Activated CD4-positive, alpha-beta T cell treated with anti-CD3 and anti-CD28 coated beads, Interleukin-2, amount 50 U/mL, for 4 hours (primary cell): ENCODE measurements around the gene GSG1L.

Source experiments
- DNase-seq, 2 experiments: peaks; one replicate each; pipeline ENCODE4 v3.0.0-alpha.2; 2020

Gene GSG1L

DNA sequence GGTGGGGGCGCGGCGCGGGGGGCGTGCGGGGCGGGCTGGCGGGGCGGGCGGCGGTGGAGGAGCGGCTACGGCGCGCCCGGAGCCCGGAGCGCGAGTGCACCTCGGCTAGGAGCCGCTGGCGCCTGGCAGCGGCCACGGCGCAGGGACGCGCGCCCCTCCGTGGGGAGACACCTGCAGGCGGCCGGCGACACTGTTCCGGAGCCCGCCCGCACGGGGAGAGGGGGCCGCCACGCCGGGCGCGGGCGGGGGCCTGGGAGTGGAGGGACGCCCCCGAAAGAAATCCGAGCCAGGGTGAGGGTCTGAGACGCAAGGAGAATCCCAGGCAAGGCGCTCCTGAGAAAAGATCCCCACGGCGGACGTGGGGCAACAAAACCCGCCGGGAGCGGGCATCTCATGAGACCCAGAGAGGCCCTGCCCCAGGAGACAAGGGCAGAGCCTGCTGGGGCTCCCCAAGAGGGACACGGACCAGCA, at the start of gene GSG1L:
Gene GSG1L (minus strand): TSS at position 124 of the 471 bp plus-strand sequence. CDS start 290 bp downstream, outside the sequence.
- DNase-seq, result no peak

DNA sequence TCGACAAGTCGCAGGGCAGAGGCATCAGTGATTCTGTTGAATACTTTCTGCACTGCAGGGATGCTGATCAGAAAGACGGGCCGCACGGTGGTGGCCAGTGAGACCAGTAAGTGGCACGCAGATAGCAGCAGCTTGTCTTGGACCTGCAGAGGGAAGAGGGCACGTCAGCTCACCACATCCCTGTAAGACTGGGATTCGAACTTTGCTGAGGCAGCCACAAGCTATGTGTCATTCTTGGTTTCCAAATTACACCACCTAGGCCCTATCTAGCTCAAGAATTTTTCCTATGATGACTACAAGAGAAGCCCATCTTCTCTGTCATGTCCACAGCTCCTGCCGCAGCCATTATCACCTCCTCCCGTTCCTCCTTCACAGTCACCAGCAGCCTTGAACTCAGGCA, 49.4 kb upstream of the GSG1L start:
- DNase-seq, result no peak

DNA sequence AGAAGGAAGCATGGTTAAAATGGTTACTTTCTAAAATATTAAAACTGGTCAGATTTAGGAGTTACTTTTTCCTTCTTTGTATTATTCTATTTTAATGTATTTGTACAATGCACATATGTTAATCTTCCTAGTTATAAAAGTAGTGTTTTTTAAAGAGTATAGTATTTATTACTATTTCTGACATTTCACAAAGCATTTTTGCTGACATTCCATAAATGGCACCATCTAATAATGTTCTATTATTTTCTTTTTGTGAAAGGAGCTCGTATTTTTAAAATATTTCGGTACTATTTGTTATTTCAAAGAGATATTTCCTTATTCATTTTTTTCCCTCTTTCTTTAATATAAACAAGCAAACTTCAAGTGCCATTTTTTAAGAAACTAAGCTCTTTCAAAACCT, 47.5 kb upstream of the GSG1L start:
- DNase-seq, result no peak

DNA sequence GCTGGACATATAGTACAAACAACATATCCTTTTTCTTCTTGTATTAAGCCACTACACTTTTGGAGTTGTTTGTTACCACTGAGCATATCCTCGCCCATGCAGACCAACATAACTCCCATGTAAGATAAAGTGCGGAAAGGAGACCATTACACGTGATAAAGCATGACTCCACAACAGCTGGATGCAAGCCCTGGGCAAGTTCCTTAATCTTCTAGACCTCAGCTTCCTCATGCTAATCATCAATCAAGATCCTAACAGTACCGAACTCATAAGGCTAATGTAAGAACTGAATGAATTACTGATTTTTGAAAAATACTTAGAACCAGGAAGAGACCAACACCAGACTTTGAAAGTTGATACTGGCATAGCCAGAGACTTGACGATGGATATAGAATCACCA, 47.0 kb upstream of the GSG1L start:
- no peak for DNase-seq

DNA sequence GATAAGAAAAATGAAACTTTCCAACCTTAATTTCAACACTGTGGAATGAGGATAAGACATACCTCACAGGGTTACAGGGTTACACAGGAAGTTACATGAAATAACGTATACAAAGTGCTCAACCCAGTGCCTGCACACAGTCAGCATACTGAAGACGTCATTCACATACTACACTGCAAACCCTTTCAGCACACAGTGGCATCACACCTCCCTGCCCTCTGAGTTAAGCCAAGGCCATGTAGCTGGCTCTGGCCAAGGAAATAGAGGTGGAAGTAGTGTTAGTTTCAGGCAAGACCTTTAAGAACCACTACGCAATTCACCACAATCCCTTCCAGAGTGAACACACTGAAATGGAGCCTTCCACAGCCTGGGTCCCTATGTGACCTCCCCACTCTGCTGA, 46.6 kb upstream of the GSG1L start:
- DNase-seq, result no peak

DNA sequence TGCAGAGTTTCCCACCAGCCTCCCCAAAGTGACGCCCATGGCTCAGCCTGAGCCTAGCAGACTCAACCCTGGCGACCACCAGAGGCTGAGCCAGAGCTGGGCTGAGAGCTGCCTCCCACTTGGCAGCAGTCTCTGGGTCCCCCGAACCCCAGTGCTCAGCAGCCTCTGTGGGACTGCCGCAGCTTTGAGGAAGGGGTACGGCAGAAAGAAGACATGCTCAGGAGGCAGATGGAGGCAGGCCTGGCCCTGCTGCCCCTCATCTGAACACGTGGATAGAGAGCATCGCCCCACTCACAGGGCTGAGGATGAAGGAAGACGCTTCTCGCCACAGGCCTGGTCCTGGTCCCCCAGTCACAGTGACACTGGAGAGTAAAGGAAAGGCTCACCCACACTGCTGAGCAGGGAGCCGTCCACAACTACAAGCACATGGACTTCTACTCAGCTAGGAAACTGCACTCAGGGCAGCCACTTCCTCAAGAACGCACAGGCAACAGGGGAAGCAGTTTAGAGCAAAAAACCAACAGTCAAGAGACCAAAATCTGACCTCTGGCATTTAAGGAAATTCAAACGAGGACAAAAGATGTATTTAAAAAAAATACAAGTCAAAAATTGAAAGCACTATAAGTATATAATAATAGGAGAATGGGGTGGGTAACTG, 45.2 kb upstream of the GSG1L start:
- DNase-seq, result no peak

DNA sequence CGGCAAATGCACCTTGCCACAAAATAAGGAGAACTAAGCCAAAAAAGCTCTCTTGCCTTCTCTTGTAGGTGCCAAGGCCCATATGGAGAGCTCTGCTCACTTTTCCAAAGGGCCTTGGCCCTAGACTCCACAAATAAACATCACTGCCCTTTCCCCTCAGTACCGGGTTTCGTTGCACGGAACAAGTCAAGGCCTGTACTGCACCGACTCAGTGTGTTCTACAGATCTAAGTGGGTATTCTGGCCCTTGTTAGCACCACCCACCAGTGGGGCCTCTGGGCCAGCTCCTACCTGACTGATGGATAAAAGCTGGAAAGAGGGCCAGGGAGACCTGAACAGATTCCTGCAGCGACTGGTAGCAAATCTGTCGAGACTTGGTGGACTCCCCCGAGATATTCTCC, 43.7 kb upstream of the GSG1L start:
- no peak for DNase-seq

DNA sequence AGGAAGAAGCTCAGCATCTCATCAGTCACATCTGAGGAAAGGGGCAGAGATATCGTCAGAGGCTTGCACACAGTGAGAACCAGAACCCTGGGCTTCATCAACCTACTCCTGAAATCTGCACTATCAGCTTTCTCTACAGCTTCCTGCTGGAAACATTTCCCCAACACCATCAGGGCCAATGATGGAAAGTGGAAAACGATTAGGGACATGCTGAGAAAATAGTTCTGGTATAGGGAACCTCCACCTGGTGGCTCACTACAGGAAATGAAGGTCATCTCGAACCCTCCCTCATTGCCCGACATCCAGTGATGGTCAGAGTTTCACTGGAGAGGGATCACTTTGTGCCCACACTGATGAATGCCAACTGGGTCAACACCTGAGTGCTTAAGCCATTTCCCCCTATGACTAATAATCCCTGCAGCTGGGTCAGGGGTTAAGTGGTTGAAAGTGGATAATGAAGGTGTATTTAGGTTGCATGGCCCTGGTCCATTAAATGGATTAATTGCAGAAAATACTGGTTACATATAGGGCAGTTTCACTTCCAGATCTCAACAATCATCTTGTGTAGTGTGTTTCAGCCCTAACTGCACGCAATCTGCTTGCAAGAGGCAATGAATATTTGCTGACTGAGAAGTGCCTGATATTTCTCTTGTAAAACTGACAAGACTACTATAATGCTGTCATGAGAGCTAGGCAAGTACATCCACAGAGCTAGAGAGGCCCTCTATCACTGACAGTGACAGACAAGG, 43.1 kb upstream of the GSG1L start:
- no peak for DNase-seq

DNA sequence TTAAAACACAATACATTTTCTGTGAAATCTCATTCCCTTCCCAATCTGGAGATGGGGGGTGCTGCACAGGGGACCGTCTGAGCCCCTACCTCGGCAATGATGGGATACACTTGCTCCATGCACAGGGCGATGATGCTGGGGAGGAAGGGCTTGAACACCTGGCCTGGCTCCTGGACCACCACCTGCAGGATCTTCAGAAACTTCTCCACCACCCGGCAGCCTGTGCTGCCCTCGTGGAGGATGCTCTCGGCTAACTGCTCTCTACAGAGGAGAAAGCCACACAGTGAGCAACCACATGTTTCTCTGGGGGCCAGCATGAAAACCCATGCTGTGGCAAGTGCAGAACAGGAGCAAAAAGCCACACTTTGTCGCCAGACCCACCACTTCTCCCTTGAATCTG, 42.4 kb upstream of the GSG1L start:
- no peak for DNase-seq

DNA sequence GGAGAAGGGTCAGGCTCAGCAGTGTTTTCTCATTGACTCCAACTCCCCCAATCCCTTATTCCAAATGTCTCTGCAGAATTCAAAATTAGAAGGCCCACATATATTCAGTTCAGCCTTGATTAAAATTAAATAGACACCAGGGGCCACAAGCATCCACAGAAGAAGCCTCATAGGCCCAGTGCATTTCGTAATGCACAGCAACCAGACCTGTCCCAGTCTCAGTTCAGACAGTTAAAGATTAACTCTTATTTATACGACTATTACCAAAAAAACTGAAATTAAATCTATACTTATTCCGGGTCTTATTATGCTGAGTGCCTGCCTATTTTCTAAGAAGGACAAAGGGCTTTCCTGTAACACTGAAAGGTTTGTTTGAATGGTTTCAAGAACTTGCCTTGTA, 41.8 kb upstream of the GSG1L start:
- DNase-seq, result no peak

DNA sequence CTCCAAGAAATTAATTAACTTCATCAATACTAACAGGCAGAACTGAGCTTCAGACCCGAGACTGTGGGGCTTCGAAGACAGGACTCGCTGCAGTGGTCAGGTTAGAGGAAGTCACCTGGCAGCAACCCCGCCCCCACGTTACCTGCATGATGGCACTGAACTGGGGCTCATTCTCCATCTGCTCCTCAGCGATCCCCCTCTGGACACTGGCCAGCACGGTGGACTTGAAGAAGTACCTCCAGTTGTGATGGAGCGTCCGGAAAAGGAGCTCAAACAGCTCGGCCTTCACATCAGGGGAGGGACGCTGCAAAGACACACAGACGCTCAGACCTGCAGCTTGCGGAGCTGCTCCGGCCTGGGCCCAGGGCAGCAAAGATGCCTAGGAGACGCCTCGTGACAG, 40.9 kb upstream of the GSG1L start:
- DNase-seq, result no peak

DNA sequence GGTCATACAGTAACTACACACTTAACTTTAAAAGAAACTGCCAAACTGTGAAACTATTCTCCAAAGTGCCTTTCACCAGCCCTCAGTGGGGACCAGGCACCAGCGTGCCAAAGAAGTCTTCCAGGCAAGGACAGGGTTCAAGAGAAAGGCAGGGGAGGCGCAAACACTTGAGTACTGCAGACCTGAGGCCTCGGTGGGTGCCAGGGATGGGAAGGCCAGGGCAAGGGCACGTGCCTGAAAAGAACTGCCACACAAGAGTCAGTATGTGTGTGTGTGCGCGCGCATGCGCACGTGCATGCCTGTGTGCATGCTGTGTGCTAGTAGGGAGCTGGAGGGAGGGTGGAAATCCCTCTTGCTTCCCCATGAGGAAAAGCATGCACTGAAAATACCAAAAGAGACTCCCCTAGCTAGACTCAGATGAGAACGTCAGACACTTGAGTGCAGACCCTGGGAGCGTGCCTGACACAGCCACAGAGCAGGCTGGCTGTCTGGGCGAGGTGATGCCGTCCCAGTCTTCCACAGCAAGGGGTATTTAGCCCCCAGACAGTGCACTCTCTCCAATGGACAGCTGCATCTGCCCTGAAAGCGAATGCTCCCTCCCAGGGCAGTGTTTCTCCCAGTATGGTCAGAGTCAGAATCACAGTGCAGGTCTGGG, 40.1 kb upstream of the GSG1L start:
- no peak for DNase-seq

DNA sequence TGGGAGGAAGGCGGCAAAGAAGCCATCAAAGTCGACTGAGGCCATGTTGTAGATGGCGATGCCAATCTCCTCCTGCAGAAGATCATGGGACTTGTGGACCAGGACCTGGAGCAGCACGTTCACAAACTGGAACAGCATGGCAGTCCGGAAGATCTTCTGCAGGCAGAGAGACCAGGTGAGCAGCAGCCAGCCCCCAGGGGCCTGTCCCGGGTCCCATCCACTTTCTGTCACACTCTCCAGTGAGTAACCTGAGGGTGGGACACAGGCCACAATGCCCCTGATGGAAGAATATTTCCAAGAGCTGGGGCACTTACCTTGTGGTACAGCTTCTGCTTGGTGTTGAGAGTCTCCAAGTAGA, 38.0 kb upstream of the GSG1L start:
- DNase-seq, result no peak

DNA sequence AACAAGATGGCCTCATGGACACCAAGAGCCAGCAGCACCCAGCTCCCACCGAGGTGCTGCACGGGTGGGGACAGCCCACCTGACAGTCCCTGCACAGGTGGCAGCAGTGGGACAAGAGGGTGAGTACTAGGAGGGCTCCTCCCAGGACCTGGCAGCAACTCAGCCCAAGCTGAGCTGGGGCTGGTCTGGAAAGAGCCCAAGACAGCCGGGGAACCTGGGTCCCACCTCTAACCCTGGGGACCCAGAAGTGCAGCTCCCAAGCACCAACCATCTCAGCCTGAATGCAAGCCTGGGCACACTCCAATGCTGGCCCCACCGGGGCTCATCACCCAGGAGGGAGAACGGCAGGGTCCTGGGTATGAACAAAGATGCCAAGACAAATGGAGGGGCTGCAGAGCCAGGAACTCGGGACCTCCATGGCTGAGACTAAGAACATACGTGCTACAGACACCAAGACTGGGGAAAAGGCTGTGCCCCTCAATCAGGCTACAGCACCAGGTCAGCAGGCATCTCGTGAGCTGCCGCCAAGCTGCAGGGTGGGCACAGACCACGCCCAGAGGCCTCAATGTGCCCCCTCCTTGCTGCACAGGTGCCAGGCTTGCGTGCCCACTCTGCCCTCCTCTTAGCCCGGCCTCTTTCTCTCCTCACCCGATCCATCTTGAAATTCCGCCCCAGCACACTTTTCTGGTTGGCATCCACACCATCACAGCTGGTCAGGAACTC, 37.5 kb upstream of the GSG1L start:
- no peak for DNase-seq

DNA sequence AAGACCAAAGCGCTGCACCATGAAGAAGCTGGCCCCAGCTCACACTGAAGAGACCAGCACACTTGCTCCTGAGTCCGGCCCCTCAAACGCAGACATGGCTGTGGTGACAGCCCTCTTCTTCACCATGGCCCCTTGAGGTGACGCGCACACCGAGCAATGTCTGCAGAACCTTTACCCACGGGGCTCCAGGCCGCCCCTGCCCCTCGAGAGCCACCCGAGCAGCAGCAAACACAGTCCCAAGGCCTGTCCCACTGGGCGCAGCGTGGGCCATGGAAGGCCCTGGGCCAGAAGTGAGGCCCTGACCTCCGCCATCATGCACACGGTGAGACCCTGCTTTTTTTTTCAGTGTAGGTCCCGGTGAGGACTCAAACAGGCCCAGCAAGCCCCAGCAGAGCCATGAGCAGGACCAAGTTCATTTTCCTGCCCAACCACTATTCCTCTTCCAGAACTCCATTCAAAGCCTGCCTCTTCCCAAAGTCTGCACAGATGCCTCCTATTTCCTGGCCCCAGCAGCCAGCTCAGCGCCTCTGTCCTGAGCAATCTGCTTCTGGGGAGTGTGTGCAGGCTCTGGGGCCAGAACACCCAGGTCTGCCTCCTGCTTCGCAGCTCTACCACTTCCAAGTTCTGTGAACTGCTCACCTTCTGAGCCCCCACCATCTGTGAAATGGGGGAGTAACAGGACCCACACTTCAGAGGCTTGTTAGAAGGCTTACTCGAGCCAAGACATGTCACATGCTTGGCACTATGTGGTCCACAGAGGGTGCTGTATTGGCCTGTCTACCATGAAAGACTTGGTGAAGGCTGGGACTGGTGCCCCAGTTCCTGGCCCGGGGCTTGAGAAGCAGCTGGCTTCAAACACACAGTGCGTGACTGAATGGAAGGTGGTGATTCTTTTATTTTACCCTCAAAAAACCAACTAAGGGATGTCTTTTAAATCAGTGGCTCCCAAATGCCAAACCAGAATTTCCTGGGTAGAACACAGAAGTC, 35.7 kb upstream of the GSG1L start:
- DNase-seq, result no peak

DNA sequence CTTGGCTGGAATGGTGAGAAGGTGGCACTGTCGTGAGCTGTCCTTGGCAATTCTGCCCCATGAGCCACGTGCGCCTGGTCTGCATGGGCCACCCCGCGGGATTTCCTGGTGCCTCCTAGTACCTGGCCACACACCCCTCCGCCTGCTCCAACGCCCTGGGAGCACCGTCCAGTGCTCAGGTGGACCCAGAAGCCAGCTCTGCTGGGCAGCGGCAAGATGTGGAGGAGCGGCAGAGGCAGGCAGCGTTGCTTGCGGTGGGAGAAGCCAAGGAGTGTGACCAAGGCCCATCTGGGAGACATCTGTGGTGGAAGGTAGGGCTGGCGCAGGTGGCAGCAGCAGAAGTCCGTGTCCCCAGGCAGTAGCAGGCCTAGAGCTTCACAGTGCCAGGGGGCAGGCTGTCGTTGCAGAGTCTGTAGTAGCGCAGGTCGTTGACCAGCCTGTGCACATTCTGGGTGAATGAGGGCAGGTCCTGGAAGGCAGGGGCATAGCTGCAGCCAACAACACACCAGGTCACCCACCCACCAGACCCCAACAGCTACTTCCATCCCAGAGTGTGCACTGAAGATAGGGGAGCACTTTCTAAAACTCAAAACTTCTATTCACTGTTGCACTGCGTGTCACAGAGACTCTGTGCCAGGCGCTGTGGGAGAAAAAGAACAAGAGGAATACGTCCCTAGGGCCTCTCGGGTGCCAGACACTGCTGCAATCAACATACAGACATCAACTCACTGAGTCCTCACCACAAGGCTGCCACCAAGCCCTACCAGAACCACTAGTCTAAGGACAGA, 34.9 kb upstream of the GSG1L start:
- no peak for DNase-seq

DNA sequence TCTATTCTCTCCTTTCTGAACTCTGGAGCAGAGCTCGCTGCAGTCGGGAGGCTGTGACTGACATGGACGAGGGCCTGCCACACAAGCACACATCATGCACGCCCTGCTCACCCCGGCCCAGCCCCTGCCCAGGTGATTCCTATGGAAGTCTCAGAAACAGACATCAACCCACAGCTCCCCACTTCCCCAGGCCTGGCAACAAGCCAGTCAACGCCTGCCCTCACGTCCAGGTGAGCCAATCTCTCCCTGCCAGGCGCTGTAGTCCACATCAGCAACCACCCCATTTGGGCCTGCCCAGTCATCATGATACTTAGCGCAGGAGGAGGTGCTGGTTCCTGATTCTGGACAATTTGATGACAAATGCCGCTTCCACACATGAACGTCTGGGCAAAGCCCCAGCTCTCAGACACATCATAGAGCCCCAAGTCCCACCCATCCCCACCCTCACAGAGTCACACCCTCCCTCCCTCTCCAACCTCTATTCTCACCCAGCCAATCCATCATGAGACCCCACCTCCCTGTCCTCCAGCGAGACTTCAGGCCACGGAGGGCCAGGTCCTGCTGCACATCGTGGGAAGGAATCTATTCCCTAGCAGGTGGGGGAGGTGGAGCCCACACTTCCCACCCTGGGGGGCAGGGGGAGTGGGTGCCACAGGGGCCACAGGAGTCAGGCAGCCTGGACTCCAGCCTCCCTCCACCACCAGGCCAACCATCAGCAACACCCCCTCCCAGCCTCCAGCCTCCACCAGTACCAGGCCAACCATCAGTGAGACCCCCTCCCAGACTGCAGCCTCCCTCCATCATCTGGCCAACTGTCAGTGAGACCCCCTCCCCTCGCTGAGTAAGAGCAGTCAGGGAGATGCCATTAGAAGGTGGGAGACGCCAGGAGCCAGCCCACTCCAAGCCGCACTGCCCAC, 33.7 kb upstream of the GSG1L start:
- DNase-seq, result no peak

DNA sequence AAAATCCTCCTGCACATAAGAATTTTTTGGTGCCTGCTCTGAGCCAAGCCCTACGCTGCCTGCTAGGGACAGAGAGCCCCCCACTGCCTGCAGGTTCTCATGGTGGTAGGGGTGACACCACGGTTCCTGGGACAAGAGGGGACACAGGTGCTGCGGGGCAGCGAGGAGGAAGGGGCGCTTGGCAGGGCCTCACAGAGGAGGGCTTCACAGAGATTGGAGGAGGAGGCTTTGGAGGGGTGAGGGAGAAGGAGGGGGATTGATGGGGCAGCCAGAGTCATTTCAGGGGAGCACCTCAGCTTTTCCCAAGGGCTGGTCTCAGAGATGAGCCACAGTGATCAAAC, 29.8 kb upstream of the GSG1L start:
- DNase-seq, result no peak

DNA sequence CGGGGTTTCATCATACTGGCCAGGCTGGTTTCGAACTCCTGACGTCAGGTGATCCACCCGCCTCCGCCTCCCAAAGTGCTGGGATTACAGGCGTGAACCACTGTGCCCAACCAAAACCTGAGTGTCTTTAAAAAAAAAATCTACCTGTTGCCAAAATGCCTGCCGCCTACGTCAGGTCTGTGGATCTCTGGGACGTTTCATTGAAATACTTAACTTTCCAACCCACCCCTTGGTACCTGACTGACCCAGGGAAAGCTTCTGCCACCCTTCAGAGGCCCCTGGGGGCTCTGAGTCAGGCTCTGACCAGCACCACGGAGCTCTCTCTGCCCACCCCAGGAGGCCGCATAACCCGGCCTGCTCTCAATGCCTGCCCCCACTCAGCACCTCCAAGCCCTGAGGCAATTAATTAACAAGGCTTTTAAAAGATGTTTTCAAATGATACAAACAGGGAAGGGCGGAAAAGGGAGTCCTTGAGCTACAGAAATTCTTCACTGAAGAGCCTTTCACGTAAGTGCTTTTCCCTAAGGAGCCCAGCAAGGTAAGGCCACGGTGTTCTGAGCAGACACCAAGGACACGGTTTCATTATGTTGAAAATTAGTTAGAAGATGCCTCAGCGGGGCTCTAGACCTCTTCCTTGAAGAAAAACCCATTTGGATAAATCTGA, 29.3 kb upstream of the GSG1L start:
- no peak for DNase-seq

DNA sequence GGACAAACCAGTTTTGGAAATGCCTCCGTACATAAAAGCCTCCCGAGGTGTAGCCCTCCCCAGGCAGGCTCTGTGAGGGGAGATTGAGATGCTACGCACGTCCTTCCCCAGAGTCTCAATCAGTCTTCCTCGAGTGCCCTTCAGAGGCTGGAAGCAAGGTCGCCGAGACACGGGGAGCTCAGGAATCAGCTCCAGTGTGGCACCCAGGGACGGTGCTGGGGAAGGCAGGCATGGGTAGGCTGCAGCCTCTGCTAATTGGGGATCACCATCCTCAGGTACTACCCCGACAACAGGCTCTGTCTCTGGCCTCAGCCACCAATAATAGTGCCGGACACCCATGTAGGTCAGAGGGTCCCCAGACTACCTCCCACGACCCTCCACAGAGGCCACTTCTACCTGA, 28.1 kb upstream of the GSG1L start:
- no peak for DNase-seq
